H1 (cell line): ENCODE data around the gene MBD3. TPM values are rescaled to one million over a fixed set of nuclear protein-coding genes. Genes with fewer than 3 reads are reported as not detected.

Experiments
- CTCF ChIA-PET: fragments of 300-600 bp; sonication (Branson Sonifier 250); formaldehyde crosslinking; loops from one replicate; lab custom pipeline; 2021; ENCODE audit not compliant: partially characterized antibody; lab: Charles Lee
- POLR2A ChIA-PET: fragments of 300-600 bp; sonication (Branson Sonifier 250); formaldehyde crosslinking; loops from one replicate; lab custom pipeline; 2021; ENCODE audit warnings: inconsistent platforms; ENCODE audit not compliant: partially characterized antibody; lab: Charles Lee
- DNase-seq, 2 experiments: peaks; one replicate each; pipeline versions ENCODE4 v3.0.0 to v3.0.0-alpha.2; 2010 to 2022; ENCODE audit warnings: low spot score in 2 of 2, low read depth in 1 of 2, mixed read lengths in 1 of 2
- FAIRE-seq: peaks from 2 replicates; lab custom pipeline; 2011; peaks lifted over from hg19 to GRCh38; lab: Jason Lieb, UNC
- H2AFZ ChIP-seq: 2 replicates; pipeline ENCODE4 v1.8.1; 2012; ENCODE audit warnings: low read length, inconsistent platforms
- H2AK5ac ChIP-seq: 2 replicates; pipeline ENCODE4 v1.6.1; 2013; ENCODE audit warnings: low read depth, low read length
- H2BK120ac ChIP-seq: replicated peaks from 2 replicates; pipeline ENCODE3; 2013; ENCODE audit warnings: low read depth, low read length, inconsistent platforms
- H2BK12ac ChIP-seq: 2 replicates; pipeline ENCODE4 v1.6.1; 2013; ENCODE audit warnings: low read depth, low read length
- H2BK15ac ChIP-seq: 2 replicates; pipeline ENCODE4 v1.6.1; 2013; ENCODE audit warnings: low read length
- H2BK20ac ChIP-seq: 2 replicates; pipeline ENCODE4 v1.6.1; 2013; ENCODE audit warnings: low read length
- H2BK5ac ChIP-seq: 2 replicates; pipeline ENCODE4 v1.6.1; 2013; ENCODE audit warnings: low read depth, low read length
- H3K14ac ChIP-seq: 2 replicates; pipeline ENCODE4 v1.6.1; 2013; ENCODE audit warnings: inconsistent platforms; ENCODE audit not compliant: insufficient read length
- H3K18ac ChIP-seq: 2 replicates; pipeline ENCODE4 v1.6.1; 2013; ENCODE audit warnings: low read length; ENCODE audit errors: extremely low read depth
- H3K23ac ChIP-seq: 2 replicates; pipeline ENCODE4 v1.6.1; 2013; ENCODE audit warnings: inconsistent platforms; ENCODE audit not compliant: insufficient read length
- H3K23me2 ChIP-seq: 2 replicates; pipeline ENCODE4 v1.6.1; 2013; ENCODE audit warnings: low read depth, low read length
- H3K27ac ChIP-seq: 2 replicates; pipeline ENCODE4 v1.6.1; 2011; ENCODE audit warnings: low read depth, low read length, inconsistent platforms
- H3K27me3 ChIP-seq, 4 experiments: replicated peaks in 1 of 4; 1 replicate in 1 of 4; 2 replicates in 3 of 4; pipeline versions ENCODE4 v1.6.1 to v1.8.1; 2011 to 2013; ENCODE audit warnings: low read length in 3 of 4, mild to moderate bottlenecking in 3 of 4, inconsistent platforms in 2 of 4, mixed read lengths in 2 of 4, moderate library complexity in 1 of 4; ENCODE audit not compliant: control insufficient read depth in 3 of 4, insufficient read depth in 3 of 4; ENCODE audit errors: extremely low read depth in 1 of 4
- H3K36me3 ChIP-seq, 4 experiments: 2 replicates each; pipeline versions ENCODE4 v1.6.1 to v1.8.1; 2011 to 2013; ENCODE audit warnings: mild to moderate bottlenecking in 4 of 4, low read length in 3 of 4, moderate library complexity in 2 of 4, control low read depth in 1 of 4, inconsistent platforms in 1 of 4; ENCODE audit not compliant: insufficient read depth in 4 of 4, control insufficient read depth in 2 of 4
- H3K4ac ChIP-seq: replicated peaks from 2 replicates; pipeline ENCODE3; 2013; ENCODE audit warnings: low read length, low read depth, mixed read lengths, inconsistent platforms; ENCODE audit not compliant: insufficient read length
- H3K4me1 ChIP-seq, 4 experiments: replicated peaks in 1 of 4; 1 replicate in 1 of 4; 2 replicates in 3 of 4; pipeline versions ENCODE4 v1.6.1 to v1.8.1; 2011 to 2013; ENCODE audit warnings: low read length in 3 of 4, inconsistent platforms in 2 of 4, mixed read lengths in 1 of 4; ENCODE audit not compliant: insufficient read depth in 4 of 4, control insufficient read depth in 3 of 4
- H3K4me2 ChIP-seq, 2 experiments: 2 replicates each; pipeline versions ENCODE4 v1.6.1 to v1.8.1; 2011 to 2013; ENCODE audit warnings: low read depth in 2 of 2, low read length in 2 of 2, control low read depth in 1 of 2, inconsistent platforms in 1 of 2, mild to moderate bottlenecking in 1 of 2; ENCODE audit not compliant: insufficient read depth in 1 of 2
- H3K4me3 ChIP-seq, 4 experiments: fragments of 200-600, 300-600 bp in 1 of 4; sonication (generic), shearing (Covaris generic), sonication (Bioruptor Twin) in 1 of 4; 2 replicates each; pipeline versions ENCODE4 v1.5.1 to v1.8.1; 2011 to 2016; ENCODE audit warnings: low read length in 4 of 4, low read depth in 3 of 4, control low read depth in 2 of 4, inconsistent platforms in 2 of 4, mild to moderate bottlenecking in 2 of 4, mixed read lengths in 1 of 4, moderate library complexity in 1 of 4; ENCODE audit not compliant: insufficient read depth in 2 of 4; ENCODE audit errors: extremely low read depth in 1 of 4
- H3K56ac ChIP-seq: replicated peaks from 2 replicates; pipeline ENCODE3; 2013; ENCODE audit warnings: low read depth, mild to moderate bottlenecking, mixed read lengths, low read length, inconsistent platforms; ENCODE audit not compliant: insufficient read length
- H3K79me1 ChIP-seq: 2 replicates; pipeline ENCODE4 v1.6.1; 2013; ENCODE audit warnings: low read depth, low read length, control low read depth
- H3K79me2 ChIP-seq, 2 experiments: 2 replicates each; pipeline versions ENCODE4 v1.6.1 to v1.8.1; 2012 to 2013; ENCODE audit warnings: low read length in 2 of 2, mild to moderate bottlenecking in 2 of 2, inconsistent platforms in 1 of 2; ENCODE audit not compliant: insufficient read depth in 2 of 2, control insufficient read depth in 1 of 2
- H3K9ac ChIP-seq, 4 experiments: replicated peaks in 1 of 4; 1 replicate in 1 of 4; 2 replicates in 3 of 4; pipeline versions ENCODE4 v1.6.1 to v1.8.1; 2011 to 2013; ENCODE audit warnings: low read depth in 3 of 4, low read length in 3 of 4, control low read depth in 2 of 4, mild to moderate bottlenecking in 2 of 4, moderate library complexity in 2 of 4, inconsistent platforms in 1 of 4; ENCODE audit errors: extremely low read depth in 1 of 4
- H3K9me3 ChIP-seq, 2 experiments: 2 replicates each; pipeline versions ENCODE4 v1.6.1 to v1.8.1; 2012 to 2013; ENCODE audit warnings: mild to moderate bottlenecking in 2 of 2, moderate library complexity in 2 of 2, control low read depth in 1 of 2, inconsistent platforms in 1 of 2, low read depth in 1 of 2, low read length in 1 of 2, mixed read lengths in 1 of 2; ENCODE audit not compliant: insufficient read depth in 2 of 2
- H4K20me1 ChIP-seq, 2 experiments: replicated peaks in 1 of 2; 2 replicates each; pipeline versions ENCODE3 to v1.8.1; 2011 to 2013; ENCODE audit warnings: inconsistent platforms in 2 of 2, low read length in 2 of 2, mild to moderate bottlenecking in 1 of 2; ENCODE audit not compliant: insufficient read depth in 2 of 2, control insufficient read depth in 1 of 2
- H4K5ac ChIP-seq: 2 replicates; pipeline ENCODE4 v1.6.1; 2013; ENCODE audit warnings: low read length, low read depth, mixed read lengths, inconsistent platforms; ENCODE audit not compliant: insufficient read length
- H4K8ac ChIP-seq: 2 replicates; pipeline ENCODE4 v1.8.0; 2013; ENCODE audit warnings: mild to moderate bottlenecking, moderate library complexity, low read length, inconsistent platforms; ENCODE audit not compliant: insufficient read depth; ENCODE audit errors: extremely low read depth
- H4K91ac ChIP-seq: replicated peaks from 2 replicates; pipeline ENCODE3; 2013; ENCODE audit warnings: low read length, mixed read lengths, inconsistent platforms; ENCODE audit not compliant: insufficient read length
- POLR2AphosphoS5 ChIP-seq: IDR thresholded peaks from 2 replicates; pipeline ENCODE4 v1.6.1; 2011; ENCODE audit warnings: low read depth, low read length
- SAP30 ChIP-seq: fragments of 300-600 bp; sonication (generic); IDR thresholded peaks from 2 replicates; pipeline ENCODE4 v1.7.1; 2012; ENCODE audit warnings: low read length, moderate library complexity, mild to moderate bottlenecking, inconsistent platforms; ENCODE audit not compliant: insufficient read depth, insufficient replicate concordance
- WGBS, 2 experiments: shearing (Covaris generic) in 1 of 2; methylation state at CpG; one replicate each; pipeline versions ENCODE4 v1.1.6 to v1.1.7; 2013 to 2015; ENCODE audit warnings: low lambda C conversion rate in 2 of 2, mixed read lengths in 2 of 2, inconsistent platforms in 1 of 2, low coverage in 1 of 2, missing lambda C conversion rate in 1 of 2; ENCODE audit not compliant: insufficient replicate concordance in 2 of 2, insufficient coverage in 1 of 2, insufficient read length in 1 of 2; ENCODE audit errors: extremely low coverage in 1 of 2, missing lambda C conversion rate in 1 of 2; 5-methylcytosine and 5-hydroxymethylcytosine counted together
- polyA plus RNA-seq, 7 experiments: library from polyadenylated mRNA; depleted of rRNA in 3 of 7; stranded (reverse) in 5 of 7; unstranded in 2 of 7; fragments of >200 nt in 5 of 7; fragments of 200-250 nt in 2 of 7; gene quantifications; 1 replicate in 5 of 7; 2 replicates in 1 of 7; 4 replicates in 1 of 7; pipeline versions ENCODE4 v1.2.1 to v1.2.3, GENCODE V29; 2011 to 2013; ENCODE audit warnings: missing spikeins in 2 of 7, mixed read lengths in 2 of 7
- total RNA-seq: library from RNA; stranded (reverse); fragmentation: NEBNext Ultra II Directional; extraction: Animal tissue kit (Norgen Biotek cat#: 25700); gene quantifications from 2 replicates; pipeline ENCODE4 v1.2.1, GENCODE V29; 2021

MBD3 gene
- total and polyA plus RNA-seq, 2 of the 8 experiments (the other 6 are each of a cell fraction or from before 2014, with no cell fraction given), result 88.2 to 110 TPM

GRCh38 chr19:1612114-1613086 lies 19.7 kb upstream of the MBD3 start:
- no peak overlapping the region for H2BK120ac ChIP-seq
- no peak overlapping the region for H3K23ac ChIP-seq
- TF ChIP-seq SAP30 (no peak), POLR2AphosphoS5 (peak; percentile 56)
- WGBS, 2 experiments, result 93% methylated on average over 39 of the region's 39 CpGs; no CpG with 5 or more reads in 1 of the 2 experiments
- H3K9me3 ChIP-seq, result no peaks in the 10 kb centered on the region
- peaks cover 42 to 71% (median 60%) of the 10 kb centered on the region in 4 experiments for H3K36me3 ChIP-seq
- H2BK15ac ChIP-seq, result no peak overlapping the region
- ChIA-PET CTCF (interaction anchor here (0.8 to 2.1 kb wide), 9 partner anchors 11 to 225 kb away, joined by 3 to 7 read pairs (median 3); no protein-coding TSS in a partner anchor), POLR2A (interaction anchor here (0.6 to 2.7 kb wide), 10 partner anchors 11 to 175 kb away, joined by 3 to 9 read pairs (median 3); partner anchors contain the start of gene MBD3)
- H3K9ac ChIP-seq, result no peak overlapping the region
- FAIRE-seq (no peak), DNase-seq (no peak)
- no peak overlapping the region; the same call in 1 of the 2 replicates for H2BK5ac ChIP-seq
- no peak overlapping the region for H3K18ac ChIP-seq
- H2AFZ ChIP-seq, result no peak overlapping the region
- H3K79me1 ChIP-seq, result peaks cover 3% of the 10 kb centered on the region
- no peak overlapping the region for H2AK5ac ChIP-seq
- H3K4me1 ChIP-seq, result no peaks in the 10 kb centered on the region; a peak in 1 of 7 replicates
- H2BK12ac ChIP-seq, result 0 out of 2 replicates have a peak overlapping the region, but pooled peaks have one; percentile 50
- no peak overlapping the region; the same call in 1 of the 2 replicates for H4K8ac ChIP-seq
- peaks cover 11 to 28% of the 10 kb centered on the region in 2 experiments for H4K20me1 ChIP-seq
- no peak overlapping the region for H3K14ac ChIP-seq
- H3K56ac ChIP-seq, result no peak overlapping the region
- H3K27ac ChIP-seq, result no peak overlapping the region
- H3K4me2 ChIP-seq, result no peak overlapping the region
- no peaks in the 10 kb centered on the region for H3K27me3 ChIP-seq
- H3K79me2 ChIP-seq, result peaks cover 0 to 2% of the 10 kb centered on the region in 2 experiments; a peak in 1 of 4 replicates
- no peak overlapping the region for H4K91ac ChIP-seq
- no peak overlapping the region for H2BK20ac ChIP-seq
- H3K4me3 ChIP-seq, result no peak overlapping the region
- no peak overlapping the region for H3K4ac ChIP-seq
- H4K5ac ChIP-seq, result no peak overlapping the region
- no peaks in the 10 kb centered on the region for H3K23me2 ChIP-seq
